ENCODE data around the gene ANKRD66. TPM values are rescaled to one million over a fixed set of nuclear protein-coding genes. Genes with fewer than 3 reads are reported as not detected.

Gene ANKRD66
- total RNA-seq, 1 experiment from 2014 or later, result not detected

DNA sequence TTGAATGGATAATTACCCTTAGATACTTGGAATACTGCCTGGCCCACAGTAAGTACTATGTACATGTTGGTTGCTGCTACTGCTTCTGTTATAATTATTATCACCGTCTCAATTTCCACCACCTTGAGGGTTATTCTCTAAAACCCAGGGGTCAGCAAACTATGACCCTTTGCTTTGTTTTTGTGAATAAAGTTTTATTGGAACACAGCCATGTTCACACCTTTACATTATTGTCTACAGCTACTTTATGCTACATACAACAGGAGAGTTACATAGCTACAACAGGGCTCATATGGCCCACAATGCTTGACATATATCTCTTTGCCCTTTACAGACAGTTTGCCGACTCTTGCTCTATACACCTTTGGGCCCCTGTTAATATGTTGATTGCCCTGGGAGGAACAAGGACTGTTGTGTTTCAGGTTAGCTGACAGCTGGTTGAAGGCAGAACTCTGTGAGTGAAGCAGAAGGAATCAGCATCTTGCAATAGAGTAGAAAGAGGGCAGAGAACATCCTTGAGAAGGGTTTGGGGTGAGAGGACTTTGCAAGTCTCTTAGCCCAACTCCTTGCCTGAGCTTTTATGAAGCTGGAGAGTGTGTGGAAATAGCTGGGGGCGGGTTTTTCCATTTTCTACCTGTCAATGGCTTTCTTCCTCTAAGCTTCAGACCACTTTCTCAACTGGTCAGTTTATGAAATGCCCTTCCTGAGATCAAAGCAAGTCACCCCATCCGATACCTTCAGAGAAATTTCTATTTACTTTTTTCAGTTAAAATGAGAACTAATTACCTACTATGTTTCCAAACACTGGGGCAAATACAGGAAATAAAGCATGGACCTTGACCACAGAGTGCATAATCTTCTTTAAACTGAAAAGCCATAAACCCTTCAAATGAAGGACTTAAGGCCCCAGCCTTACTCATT, 43.0 kb downstream of the ANKRD66 start:
- DNase-seq (ENCODE audit: low spot score), result no peak

DNA sequence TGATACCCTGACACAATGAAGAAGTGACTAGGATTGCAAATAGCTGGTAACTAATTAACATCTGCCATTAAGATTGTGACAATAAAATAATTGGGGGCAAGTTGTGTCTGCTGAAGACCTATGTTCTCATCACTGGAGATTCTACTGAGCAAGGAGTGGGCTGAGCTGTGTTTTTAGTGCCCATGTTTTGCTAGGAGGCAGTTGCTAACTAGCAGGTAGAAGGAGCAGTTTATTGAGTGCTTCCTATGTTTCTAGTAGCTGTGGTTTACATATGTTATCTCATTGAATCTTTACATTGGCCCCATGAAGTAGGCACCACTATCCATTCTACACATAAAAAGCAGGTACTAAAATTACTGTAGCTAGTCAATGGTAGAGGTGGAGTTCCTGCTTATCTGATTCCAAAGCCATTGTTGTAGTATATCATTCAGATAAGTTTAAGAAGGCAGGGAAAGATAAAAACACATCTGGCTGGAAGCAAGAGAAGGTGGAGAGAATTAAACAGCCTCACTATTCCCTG, 43.7 kb downstream of the ANKRD66 start:
- no peak for DNase-seq (ENCODE audit: low spot score)

DNA sequence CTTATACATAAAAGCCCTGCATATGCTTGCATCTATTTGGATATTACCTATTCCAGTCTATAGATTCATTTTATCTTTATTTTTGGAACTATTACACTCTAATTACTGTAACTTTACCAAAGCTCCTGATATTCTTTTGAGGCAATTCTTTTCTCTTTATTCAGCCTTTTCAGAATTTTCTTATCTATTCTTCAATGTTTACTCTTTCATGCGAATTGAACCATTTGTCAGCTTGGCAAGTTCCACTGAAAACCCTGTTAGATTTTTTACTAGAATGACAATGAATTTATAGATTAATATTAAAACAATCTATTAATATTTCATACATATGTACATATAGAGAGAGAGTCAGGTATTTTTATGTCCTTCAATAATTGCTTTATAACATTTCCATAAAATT, 45.9 kb downstream of the ANKRD66 start:
- no peak for DNase-seq (ENCODE audit: low spot score)

DNA sequence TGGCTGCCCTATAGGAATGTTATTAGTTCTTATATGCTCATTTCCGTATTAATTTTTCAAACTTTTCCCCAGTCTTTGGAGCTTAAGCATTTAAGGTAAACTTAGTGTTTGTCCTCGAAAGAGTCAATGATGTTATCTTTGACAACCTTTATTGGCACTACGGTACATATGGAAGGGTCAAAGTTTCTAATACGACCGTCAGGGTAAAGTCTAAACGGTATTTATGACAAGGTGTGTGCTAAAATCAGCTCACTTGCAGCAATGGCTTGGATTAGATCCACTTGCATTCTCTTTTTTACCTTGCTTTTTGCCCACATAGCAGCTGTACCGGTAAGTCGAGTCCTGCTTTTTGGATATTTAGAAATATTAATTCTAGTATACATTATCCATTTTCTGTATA, 46.4 kb downstream of the ANKRD66 start, which contains the start of gene MEP1A:
MEP1A (plus strand) TSS at position 252 of the 400 bp plus-strand sequence; CDS start at position 262, 10 bp downstream.
- DNase-seq (ENCODE audit: low spot score), result no peak

DNA sequence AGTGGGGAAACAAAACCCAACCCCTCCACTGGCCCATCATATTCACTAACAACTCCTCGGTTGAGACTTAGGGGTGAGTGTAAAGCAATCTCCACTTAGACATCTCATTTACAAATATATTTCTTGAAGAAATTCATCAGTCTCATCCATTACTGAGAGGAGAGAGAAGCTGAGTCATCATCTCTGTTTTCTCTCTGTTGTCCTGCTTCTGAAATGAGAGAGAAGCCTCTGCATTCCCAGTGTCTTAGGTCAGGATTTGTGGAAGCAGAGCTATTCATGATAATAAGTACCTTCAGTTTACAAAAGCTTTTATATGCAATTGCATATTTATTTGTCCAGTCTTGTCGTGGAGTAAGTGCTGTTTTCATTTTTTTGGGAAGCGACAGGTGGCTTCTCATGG, 47.3 kb downstream of the ANKRD66 start:
- no peak for DNase-seq (ENCODE audit: low spot score)

DNA sequence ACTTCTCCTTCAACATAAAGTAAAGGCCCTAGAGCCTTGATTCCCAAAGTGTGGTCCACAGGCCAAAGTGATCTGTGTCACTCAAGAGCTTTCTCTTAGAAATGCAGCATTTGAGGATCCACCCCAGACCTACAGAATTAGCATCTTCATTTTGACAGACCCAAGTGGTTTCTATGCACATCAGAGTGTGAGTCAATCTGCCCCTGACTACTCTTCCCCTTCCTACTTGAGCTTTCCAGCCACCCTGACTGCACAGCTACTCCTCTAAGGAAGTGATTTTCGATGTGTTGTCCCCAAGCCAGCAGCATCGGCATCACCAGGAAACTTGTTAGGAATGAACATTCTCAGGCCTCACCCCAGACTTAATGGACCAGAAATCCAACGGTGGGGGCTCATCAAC, 49.1 kb downstream of the ANKRD66 start:
- DNase-seq (ENCODE audit: low spot score), result no peak

DNA sequence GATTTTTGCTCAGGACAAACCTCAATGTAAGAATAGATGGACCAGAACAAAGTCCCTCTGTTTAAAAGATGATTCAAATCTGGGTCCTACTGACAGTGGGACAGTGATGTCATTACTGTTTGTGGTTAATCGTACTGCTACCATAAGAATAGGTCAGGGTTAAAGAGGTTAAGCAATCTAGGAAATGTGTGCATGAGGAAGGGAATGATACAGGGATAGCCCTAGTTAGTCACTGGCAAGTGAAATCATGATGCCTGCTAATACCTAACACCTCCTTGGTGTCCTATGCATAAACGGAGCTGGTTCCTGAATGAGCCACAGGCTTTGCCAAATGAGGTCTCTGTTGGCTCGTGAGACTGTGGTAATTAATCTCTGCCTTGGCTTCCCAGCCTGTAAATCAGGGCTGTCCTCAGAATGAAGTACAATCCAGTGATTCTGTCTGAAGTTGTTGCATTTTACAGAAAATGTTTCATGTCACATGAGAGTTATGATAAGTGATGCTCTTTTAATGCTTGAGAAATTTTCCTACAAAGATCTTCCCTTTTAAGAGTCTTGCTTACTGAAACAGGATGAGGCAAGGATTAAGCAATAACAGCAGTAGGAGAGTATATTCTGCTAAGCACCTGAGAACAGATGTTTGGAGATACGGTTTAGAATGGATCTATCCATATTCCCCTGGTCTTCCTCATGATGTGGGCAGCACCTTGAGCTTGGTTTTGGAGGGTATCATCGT, 50.3 kb downstream of the ANKRD66 start:
- DNase-seq (ENCODE audit: low spot score), result no peak

DNA sequence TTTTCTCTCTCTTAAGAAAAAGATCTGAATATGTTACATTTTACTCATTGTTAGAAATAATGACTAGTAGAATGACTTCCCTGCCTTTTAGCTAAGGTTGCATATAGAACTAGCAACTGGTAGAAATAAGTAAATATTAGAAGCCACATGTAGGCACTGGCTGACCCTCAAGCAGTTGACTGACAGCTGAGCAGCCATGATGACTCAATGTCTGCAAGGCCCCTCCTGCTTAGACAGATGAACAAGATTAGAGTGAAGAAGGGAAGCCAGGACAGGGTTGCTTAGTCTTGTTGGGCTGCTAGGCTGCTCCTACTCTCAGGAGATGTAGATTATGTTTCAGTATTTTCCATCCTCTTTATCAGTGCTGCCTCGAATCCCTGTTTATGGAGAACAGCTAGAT, 52.9 kb downstream of the ANKRD66 start:
- no peak for DNase-seq (ENCODE audit: low spot score)

DNA sequence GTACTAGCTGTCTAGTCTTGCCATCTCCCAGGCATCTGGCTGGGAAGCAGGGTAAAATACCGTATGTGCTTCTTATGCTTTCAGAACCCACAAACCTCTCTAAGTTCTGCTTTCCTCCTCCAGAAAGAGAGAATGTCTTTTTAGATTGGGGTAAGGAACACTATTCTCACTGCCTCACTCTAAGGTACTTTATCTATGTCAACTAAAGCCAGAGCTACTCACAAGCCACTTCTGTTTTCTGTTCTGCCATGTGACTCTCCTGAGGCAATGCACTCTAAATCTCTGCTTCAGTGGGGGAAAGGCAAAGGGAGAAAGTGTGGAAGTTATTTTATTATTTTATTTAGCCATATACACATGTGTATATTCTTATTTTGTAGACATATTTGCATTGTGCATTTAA, 62.1 kb downstream of the ANKRD66 start:
- DNase-seq (ENCODE audit: low spot score), result no peak

Other genes starting within 250 kb of the ANKRD66 start
- not detected in 2 replicates for gene CYP39A1, start 94.1 kb upstream of the ANKRD66 start, total RNA-seq (2014; rRNA removed; shearing (Covaris generic))
- 0.02 and 2.9 TPM in 2 replicates for gene SLC25A27, start 94.0 kb upstream of the ANKRD66 start, total RNA-seq (2014; rRNA removed; shearing (Covaris generic))
- not detected in 2 replicates for gene TDRD6, start 59.0 kb upstream of the ANKRD66 start, total RNA-seq (2014; rRNA removed; shearing (Covaris generic))
- not detected in 2 replicates for gene PLA2G7, start 11.6 kb upstream of the ANKRD66 start, total RNA-seq (2014; rRNA removed; shearing (Covaris generic))
- gene MEP1A, start 46.5 kb downstream of the ANKRD66 start, total RNA-seq (2014; rRNA removed; shearing (Covaris generic)), result not detected in 2 replicates
- 0.19 TPM in 1 of 2 replicates, not detected in the other for gene ADGRF5, start 175.0 kb downstream of the ANKRD66 start, total RNA-seq (2014; rRNA removed; shearing (Covaris generic))